OCI-LY3 (cell line): Measurements from ENCODE around the gene C2orf68.
"Not testable (repeated sequence)": the region's sequence is repeated elsewhere in the genome, so short reads cannot be mapped to it uniquely, and the experiment has no call there.

ENCODE experiments used
- H2AFZ ChIP-seq: fragments of 200-600, 300-600 bp; shearing (Covaris generic); 2 replicates; pipeline ENCODE4 v1.6.0; 2014; ENCODE audit warnings: antibody characterized with exemption, low read depth, low read length
- H3K27ac ChIP-seq: fragments of 200-600, 300-600 bp; sonication (generic); 2 replicates; pipeline ENCODE4 v1.5.1; 2014; ENCODE audit warnings: mild to moderate bottlenecking, low read length, moderate library complexity, mixed read lengths
- H3K27me3 ChIP-seq: fragments of 200-600, 300-600 bp; sonication (generic); 2 replicates; pipeline ENCODE4 v1.6.1; 2014; ENCODE audit warnings: low read depth, low read length, mixed read lengths
- H3K36me3 ChIP-seq: fragments of 200-600, 300-600 bp; sonication (generic); replicated peaks from 2 replicates; pipeline ENCODE3; 2014; ENCODE audit warnings: low read depth, low read length, mixed read lengths
- H3K4me1 ChIP-seq: fragments of 300-600, 200-600 bp; sonication (generic); 2 replicates; pipeline ENCODE4 v1.6.1; 2014; ENCODE audit warnings: low read length, mixed read lengths
- H3K4me2 ChIP-seq: fragments of 200-600, 300-600 bp; sonication (generic); 2 replicates; pipeline ENCODE4 v1.6.1; 2014; ENCODE audit warnings: low read length, mixed read lengths
- H3K4me3 ChIP-seq: fragments of 300-600, 200-600 bp; sonication (generic); 2 replicates; pipeline ENCODE4 v1.5.1; 2014; ENCODE audit warnings: antibody characterized with exemption, mild to moderate bottlenecking, low read length, moderate library complexity
- H3K79me2 ChIP-seq: fragments of 300-600, 200-600 bp; shearing (Covaris generic); 2 replicates; pipeline ENCODE4 v1.6.1; 2014; ENCODE audit warnings: mild to moderate bottlenecking, low read length, mixed read lengths
- H3K9ac ChIP-seq: fragments of 300-600, 200-600 bp; shearing (Covaris generic); 2 replicates; pipeline ENCODE4 v1.6.0; 2014; ENCODE audit warnings: mild to moderate bottlenecking, low read length, moderate library complexity
- H3K9me3 ChIP-seq: fragments of 200-600, 300-600 bp; shearing (Covaris generic); 2 replicates; pipeline ENCODE4 v1.6.1; 2014; ENCODE audit warnings: low read length, mixed read lengths; ENCODE audit not compliant: insufficient read depth
- H4K20me1 ChIP-seq: fragments of 200-600, 300-600 bp; sonication (generic); 2 replicates; pipeline ENCODE4 v1.6.1; 2016; ENCODE audit warnings: low read length, mixed read lengths; ENCODE audit not compliant: insufficient read depth
- EZH2phosphoT487 ChIP-seq: fragments of 200-600 bp; shearing (Covaris generic); IDR thresholded peaks from 2 replicates; pipeline ENCODE4 v1.6.1; 2018; ENCODE audit warnings: antibody characterized with exemption, mixed run types, low read depth
- TF ChIP-seq, protein P1 (sequence below): fragments of 200-600, 300-600 bp; sonication (generic); IDR thresholded peaks from 2 replicates; pipeline ENCODE4 v1.5.1; 2014; ENCODE audit warnings: antibody characterized with exemption, low read length, low read depth

Gene C2orf68

DNA sequence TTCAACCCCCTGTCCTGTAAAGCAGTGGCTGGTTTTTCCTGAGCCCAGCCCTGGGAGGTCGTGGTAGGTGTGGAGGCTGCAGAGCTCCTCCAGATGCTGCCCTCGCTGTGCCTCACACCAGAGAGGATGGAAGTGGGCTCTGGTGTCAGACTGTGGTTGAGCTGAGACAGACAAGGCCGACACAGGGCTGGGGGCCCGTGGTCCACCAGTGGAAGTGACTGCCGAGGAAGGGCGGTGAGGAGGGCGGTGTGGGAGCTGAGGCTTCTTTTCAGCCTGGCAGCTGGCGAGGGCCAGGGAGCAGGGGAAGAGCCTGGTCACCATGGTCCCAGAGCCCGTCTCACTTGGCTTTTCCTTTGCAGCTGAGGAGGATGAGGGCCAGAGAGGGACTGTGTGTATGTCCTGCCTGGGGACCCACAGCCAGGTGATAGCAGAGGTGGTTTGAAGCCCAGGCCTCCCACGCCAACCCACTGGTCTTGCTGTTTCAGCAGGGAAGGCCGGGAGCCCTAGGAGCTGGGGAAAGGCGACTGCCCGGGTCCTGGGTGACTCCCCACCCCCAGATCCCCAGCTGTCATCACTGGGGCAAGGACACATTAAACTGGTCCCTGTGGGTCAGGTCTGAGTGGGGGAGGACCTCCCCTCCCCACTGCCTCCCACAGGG, 47.6 kb upstream of the C2orf68 start:
- Histone ChIP-seq H3K79me2 (no peaks in the 10 kb centered on the region), H3K9ac (no peak overlapping the region), H4K20me1 (no peaks in the 10 kb centered on the region), H3K4me3 (no peak overlapping the region), H3K27ac (no peak overlapping the region), H3K4me2 (no peak overlapping the region), H3K36me3 (no peaks in the 10 kb centered on the region), H2AFZ (no peak overlapping the region), H3K4me1 (no peaks in the 10 kb centered on the region), H3K27me3 (no peaks in the 10 kb centered on the region), H3K9me3 (no peaks in the 10 kb centered on the region)
- TF ChIP-seq EZH2phosphoT487, result no peak
- TF ChIP-seq, protein P1, sequence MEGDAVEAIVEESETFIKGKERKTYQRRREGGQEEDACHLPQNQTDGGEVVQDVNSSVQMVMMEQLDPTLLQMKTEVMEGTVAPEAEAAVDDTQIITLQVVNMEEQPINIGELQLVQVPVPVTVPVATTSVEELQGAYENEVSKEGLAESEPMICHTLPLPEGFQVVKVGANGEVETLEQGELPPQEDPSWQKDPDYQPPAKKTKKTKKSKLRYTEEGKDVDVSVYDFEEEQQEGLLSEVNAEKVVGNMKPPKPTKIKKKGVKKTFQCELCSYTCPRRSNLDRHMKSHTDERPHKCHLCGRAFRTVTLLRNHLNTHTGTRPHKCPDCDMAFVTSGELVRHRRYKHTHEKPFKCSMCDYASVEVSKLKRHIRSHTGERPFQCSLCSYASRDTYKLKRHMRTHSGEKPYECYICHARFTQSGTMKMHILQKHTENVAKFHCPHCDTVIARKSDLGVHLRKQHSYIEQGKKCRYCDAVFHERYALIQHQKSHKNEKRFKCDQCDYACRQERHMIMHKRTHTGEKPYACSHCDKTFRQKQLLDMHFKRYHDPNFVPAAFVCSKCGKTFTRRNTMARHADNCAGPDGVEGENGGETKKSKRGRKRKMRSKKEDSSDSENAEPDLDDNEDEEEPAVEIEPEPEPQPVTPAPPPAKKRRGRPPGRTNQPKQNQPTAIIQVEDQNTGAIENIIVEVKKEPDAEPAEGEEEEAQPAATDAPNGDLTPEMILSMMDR, result no peak

- not testable (repeated sequence) for H2AFZ ChIP-seq, H3K27ac ChIP-seq, H3K79me2 ChIP-seq, H3K27me3 ChIP-seq, H3K36me3 ChIP-seq, H3K4me1 ChIP-seq, H3K9ac ChIP-seq, H3K4me2 ChIP-seq, H3K9me3 ChIP-seq, H3K4me3 ChIP-seq, H4K20me1 ChIP-seq
These were observed 45.5 kb upstream of the C2orf68 start for GRCh38 chr2:85657399-85657798.

GRCh38 chr2:85656468-85656867, 44.6 kb upstream of the C2orf68 start:
- no peaks in the 10 kb centered on the region for H3K9me3 ChIP-seq
- H3K9ac ChIP-seq, result no peak overlapping the region
- H3K79me2 ChIP-seq, result no peaks in the 10 kb centered on the region
- no peak overlapping the region for H2AFZ ChIP-seq
- no peak overlapping the region for H3K27ac ChIP-seq
- H3K4me2 ChIP-seq, result no peak overlapping the region
- H3K36me3 ChIP-seq, result peaks cover 14% of the 10 kb centered on the region
- no peaks in the 10 kb centered on the region for H3K4me1 ChIP-seq
- no peak for TF ChIP-seq EZH2phosphoT487
- TF ChIP-seq, protein P1, result no peak
- H3K4me3 ChIP-seq, result no peak overlapping the region
- H4K20me1 ChIP-seq, result no peaks in the 10 kb centered on the region
- H3K27me3 ChIP-seq, result no peaks in the 10 kb centered on the region

DNA sequence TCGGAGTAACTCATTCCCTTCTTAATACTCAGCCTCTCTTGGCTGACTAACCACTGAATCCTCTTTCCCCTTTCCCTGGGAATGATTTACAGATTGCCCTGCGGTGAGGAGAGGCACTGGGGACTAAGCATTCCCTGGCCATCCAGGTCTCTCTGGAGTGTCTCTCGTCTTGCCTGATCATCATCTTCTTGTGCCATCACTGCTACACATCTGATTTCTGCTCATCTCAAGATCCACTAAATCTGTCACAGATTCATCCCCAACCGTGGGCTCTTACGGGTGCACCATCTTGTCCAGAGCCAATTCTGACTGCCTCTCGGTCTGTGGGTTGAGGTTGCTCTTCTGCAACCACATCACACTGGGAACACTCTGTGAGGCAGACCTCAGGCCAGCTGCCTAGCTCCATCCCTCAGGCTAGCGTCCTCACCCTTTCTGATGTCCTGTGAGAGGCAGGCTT, 44.1 kb upstream of the C2orf68 start:
- no peak overlapping the region for H3K4me2 ChIP-seq
- H3K79me2 ChIP-seq, result no peaks in the 10 kb centered on the region
- no peaks in the 10 kb centered on the region for H3K27me3 ChIP-seq
- no peak overlapping the region for H3K9ac ChIP-seq
- H3K9me3 ChIP-seq, result no peaks in the 10 kb centered on the region
- H3K4me3 ChIP-seq, result no peak overlapping the region
- TF ChIP-seq EZH2phosphoT487, result no peak
- TF ChIP-seq, protein P1, result no peak
- no peaks in the 10 kb centered on the region for H4K20me1 ChIP-seq
- no peak overlapping the region for H3K27ac ChIP-seq
- no peak overlapping the region for H2AFZ ChIP-seq
- H3K4me1 ChIP-seq, result no peaks in the 10 kb centered on the region
- peaks cover 18% of the 10 kb centered on the region for H3K36me3 ChIP-seq
